DND-41 (cell line): ENCODE measurements around the gene ZNF581.

ENCODE experiments used
- ATAC-seq: fragments of 200-7000 bp; cut with Tn5 transposase; 3 replicates; pipeline ENCODE4 v1.9.1; 2021; ENCODE audit warnings: low read depth; ENCODE audit not compliant: insufficient read depth
- DNase-seq: peaks from one replicate; pipeline ENCODE4 v3.0.0-alpha.2; 2020
- H2AFZ ChIP-seq: 2 replicates; pipeline ENCODE4 v1.6.0; 2012; ENCODE audit warnings: low read depth, low read length
- H3K27ac ChIP-seq: 2 replicates; pipeline ENCODE4 v1.5.1; 2012; ENCODE audit warnings: low read length, inconsistent platforms
- H3K27me3 ChIP-seq: fragments of 200-600 bp; sonication (generic); 2 replicates; pipeline ENCODE4 v1.6.0; 2012; ENCODE audit warnings: low read length, mild to moderate bottlenecking, inconsistent platforms; ENCODE audit not compliant: insufficient read depth, poor library complexity
- H3K36me3 ChIP-seq: 2 replicates; pipeline ENCODE4 v1.5.1; 2012; ENCODE audit warnings: low read length, inconsistent platforms; ENCODE audit not compliant: insufficient read depth
- H3K4me1 ChIP-seq: 2 replicates; pipeline ENCODE4 v1.5.1; 2012; ENCODE audit warnings: mild to moderate bottlenecking, low read length; ENCODE audit not compliant: insufficient read depth
- H3K4me2 ChIP-seq: 2 replicates; pipeline ENCODE4 v1.6.0; 2012; ENCODE audit warnings: mild to moderate bottlenecking, moderate library complexity, low read length, inconsistent platforms; ENCODE audit not compliant: insufficient read depth
- H3K4me3 ChIP-seq, 2 experiments: fragments of 200-600 bp in 1 of 2; shearing (Covaris generic) in 1 of 2; 2 replicates each; pipeline ENCODE4 v1.5.1; 2012 to 2016; ENCODE audit warnings: inconsistent platforms in 2 of 2, low read length in 2 of 2, mild to moderate bottlenecking in 2 of 2, low read depth in 1 of 2, moderate library complexity in 1 of 2
- H3K79me2 ChIP-seq: 2 replicates; pipeline ENCODE4 v1.6.0; 2012; ENCODE audit warnings: low read length, inconsistent platforms; ENCODE audit not compliant: insufficient read depth
- H3K9ac ChIP-seq: 2 replicates; pipeline ENCODE4 v1.6.0; 2012; ENCODE audit warnings: low read depth, mild to moderate bottlenecking, inconsistent platforms, low read length, moderate library complexity
- H3K9me3 ChIP-seq: 2 replicates; pipeline ENCODE4 v1.5.1; 2012; ENCODE audit warnings: low read length, moderate library complexity, mild to moderate bottlenecking, inconsistent platforms; ENCODE audit not compliant: insufficient read depth, severe bottlenecking
- H4K20me1 ChIP-seq: 2 replicates; pipeline ENCODE4 v1.6.0; 2012; ENCODE audit warnings: low read length; ENCODE audit not compliant: insufficient read depth
- EZH2 ChIP-seq: IDR thresholded peaks from 3 replicates; pipeline ENCODE4 v1.6.1; 2012; ENCODE audit warnings: borderline replicate concordance, low read depth, mild to moderate bottlenecking, moderate library complexity, low read length, inconsistent platforms; ENCODE audit not compliant: severe bottlenecking
- TF ChIP-seq, protein P1 (sequence below): IDR thresholded peaks from 2 replicates; pipeline ENCODE4 v1.5.1; 2012; ENCODE audit warnings: borderline replicate concordance, low read length, moderate library complexity, mild to moderate bottlenecking; ENCODE audit not compliant: poor library complexity, severe bottlenecking; ENCODE audit errors: extremely low read depth

ZNF581 gene

DNA sequence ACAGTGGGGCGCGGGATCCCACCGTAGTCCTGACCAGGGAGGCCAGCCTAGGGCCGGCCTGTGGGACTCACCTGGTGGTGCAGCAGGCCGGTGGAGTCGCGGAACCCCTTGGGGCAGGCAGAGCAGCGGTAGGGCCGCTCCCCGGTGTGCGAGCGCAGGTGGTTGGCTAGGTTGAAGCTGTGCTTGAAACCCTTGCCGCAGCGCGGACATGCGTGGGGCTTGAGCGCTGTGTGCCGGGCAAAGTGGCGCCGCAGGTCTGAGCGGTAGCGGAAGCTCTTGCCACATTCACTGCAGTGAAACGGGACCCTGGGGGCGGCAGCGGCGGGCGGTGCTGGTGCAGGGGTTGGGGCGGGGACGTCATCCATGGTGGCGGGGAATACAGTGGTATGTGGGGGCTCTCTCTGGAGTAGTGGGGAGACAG is 45.9 kb upstream of the ZNF581 start:
- Histone ChIP-seq H2AFZ (no peak overlapping the region), H3K4me3 (no peak overlapping the region), H3K9me3 (no peaks in the 10 kb centered on the region), H3K4me2 (no peak overlapping the region), H3K27me3 (no peaks in the 10 kb centered on the region), H3K36me3 (peaks cover 40% of the 10 kb centered on the region), H4K20me1 (no peaks in the 10 kb centered on the region), H3K4me1 (peaks cover 24% of the 10 kb centered on the region), H3K27ac (no peak overlapping the region), H3K79me2 (peaks cover 17% of the 10 kb centered on the region), H3K9ac (no peak overlapping the region)
- TF ChIP-seq, protein P1, sequence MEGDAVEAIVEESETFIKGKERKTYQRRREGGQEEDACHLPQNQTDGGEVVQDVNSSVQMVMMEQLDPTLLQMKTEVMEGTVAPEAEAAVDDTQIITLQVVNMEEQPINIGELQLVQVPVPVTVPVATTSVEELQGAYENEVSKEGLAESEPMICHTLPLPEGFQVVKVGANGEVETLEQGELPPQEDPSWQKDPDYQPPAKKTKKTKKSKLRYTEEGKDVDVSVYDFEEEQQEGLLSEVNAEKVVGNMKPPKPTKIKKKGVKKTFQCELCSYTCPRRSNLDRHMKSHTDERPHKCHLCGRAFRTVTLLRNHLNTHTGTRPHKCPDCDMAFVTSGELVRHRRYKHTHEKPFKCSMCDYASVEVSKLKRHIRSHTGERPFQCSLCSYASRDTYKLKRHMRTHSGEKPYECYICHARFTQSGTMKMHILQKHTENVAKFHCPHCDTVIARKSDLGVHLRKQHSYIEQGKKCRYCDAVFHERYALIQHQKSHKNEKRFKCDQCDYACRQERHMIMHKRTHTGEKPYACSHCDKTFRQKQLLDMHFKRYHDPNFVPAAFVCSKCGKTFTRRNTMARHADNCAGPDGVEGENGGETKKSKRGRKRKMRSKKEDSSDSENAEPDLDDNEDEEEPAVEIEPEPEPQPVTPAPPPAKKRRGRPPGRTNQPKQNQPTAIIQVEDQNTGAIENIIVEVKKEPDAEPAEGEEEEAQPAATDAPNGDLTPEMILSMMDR: no peak
- TF ChIP-seq EZH2: no peak
- no peak for ATAC-seq
- DNase-seq: no peak

- Histone ChIP-seq H3K4me2 (peak overlapping the region; percentile 64), H2AFZ (no peak overlapping the region), H3K9me3 (no peaks in the 10 kb centered on the region), H3K9ac (peak overlapping the region; percentile 23; the same call in 1 of the 2 replicates), H3K27me3 (no peaks in the 10 kb centered on the region), H3K4me1 (peaks cover 24% of the 10 kb centered on the region), H3K36me3 (peaks cover 40% of the 10 kb centered on the region), H3K79me2 (peaks cover 17% of the 10 kb centered on the region), H4K20me1 (no peaks in the 10 kb centered on the region), H3K27ac (peak overlapping the region; percentile 51), H3K4me3 (peak overlapping the region in 1 of 2 experiments; percentile 69; a peak in 2 of 4 replicates)
- DNase-seq (no peak), ATAC-seq (no peak)
- TF ChIP-seq, protein P1: no peak
- TF ChIP-seq EZH2: no peak
Observed at GRCh38 chr19:55598034-55598433, 45.4 kb upstream of the ZNF581 start.

GRCh38 chr19:55598719-55599467 is 44.6 kb upstream of the ZNF581 start:
- peaks cover 34% of the 10 kb centered on the region for H3K36me3 ChIP-seq
- H4K20me1 ChIP-seq: no peaks in the 10 kb centered on the region
- ATAC-seq (peak; percentile 71), DNase-seq (peak; percentile 96)
- no peaks in the 10 kb centered on the region for H3K9me3 ChIP-seq
- peak overlapping the region; percentile 83 for H2AFZ ChIP-seq
- peaks cover 17% of the 10 kb centered on the region for H3K79me2 ChIP-seq
- H3K4me1 ChIP-seq: peaks cover 31% of the 10 kb centered on the region
- peak overlapping the region; percentile 53 to 69 for H3K4me3 ChIP-seq
- H3K27ac ChIP-seq: peak overlapping the region; percentile 99
- no peak for TF ChIP-seq EZH2
- TF ChIP-seq, protein P1: no peak
- no peaks in the 10 kb centered on the region for H3K27me3 ChIP-seq
- H3K4me2 ChIP-seq: peak overlapping the region; percentile 64
- H3K9ac ChIP-seq: peak overlapping the region; percentile 99
